Measurements from ENCODE around the gene DENND4B.
A peak's percentile ranks its signal among the peaks of the same experiment; 100 is the strongest.
"Not testable (repeated sequence)": the region's sequence is repeated elsewhere in the genome, so short reads cannot be mapped to it uniquely, and the experiment has no call there.

Gene DENND4B

GRCh38 chr1:153922076-153922971 is 24.2 kb downstream of the DENND4B start:
- DNase-seq = no peak

GRCh38 chr1:153921803-153922075 is 24.8 kb downstream of the DENND4B start:
- peak; percentile 6 for DNase-seq

- DNase-seq = no peak
Observed at GRCh38 chr1:153921080-153921802, 25.3 kb downstream of the DENND4B start.

- peak; percentile 58 for DNase-seq
Observed at GRCh38 chr1:153919876-153920852, 26.4 kb downstream of the DENND4B start.

- DNase-seq = no peak
Observed at GRCh38 chr1:153916297-153916696, 30.2 kb downstream of the DENND4B start.

GRCh38 chr1:153912349-153912748 is 34.2 kb downstream of the DENND4B start:
- DNase-seq = no peak

GRCh38 chr1:153910560-153910959 is 36.0 kb downstream of the DENND4B start:
- not testable (repeated sequence) for DNase-seq

- no peak for DNase-seq
Observed at GRCh38 chr1:153908071-153908470, 38.4 kb downstream of the DENND4B start.

- DNase-seq = no peak
Observed at GRCh38 chr1:153907134-153907533, 39.4 kb downstream of the DENND4B start.

- no peak for DNase-seq
Observed at GRCh38 chr1:153906396-153906795, 40.1 kb downstream of the DENND4B start.

- DNase-seq = not testable (repeated sequence)
Observed at GRCh38 chr1:153905908-153906307, 40.6 kb downstream of the DENND4B start.

GRCh38 chr1:153903841-153904455 is 42.6 kb downstream of the DENND4B start:
- DNase-seq = no peak

- DNase-seq = no peak
Observed at GRCh38 chr1:153899509-153899908, 47.0 kb downstream of the DENND4B start.

GRCh38 chr1:153895866-153896265 is 50.7 kb downstream of the DENND4B start:
- DNase-seq = not testable (repeated sequence)

- DNase-seq = not testable (repeated sequence)
Observed at GRCh38 chr1:153891042-153891441, 55.5 kb downstream of the DENND4B start.

GRCh38 chr1:153888533-153888932 is 58.0 kb downstream of the DENND4B start:
- DNase-seq = no peak

GRCh38 chr1:153886127-153886526 is 60.4 kb downstream of the DENND4B start:
- no peak for DNase-seq

- DNase-seq = no peak
Observed at GRCh38 chr1:153883223-153883622, 63.3 kb downstream of the DENND4B start.

- no peak for DNase-seq
Observed at GRCh38 chr1:153882296-153882912, 64.1 kb downstream of the DENND4B start.

- DNase-seq = no peak
Observed at GRCh38 chr1:153881751-153882150, 64.8 kb downstream of the DENND4B start.

GRCh38 chr1:153880962-153881361 is 65.6 kb downstream of the DENND4B start:
- DNase-seq = peak; percentile 6

- DNase-seq = no peak
Observed at GRCh38 chr1:153880024-153880423, 66.5 kb downstream of the DENND4B start.
